Thoracic aorta (tissue), 2 donors: ENCODE data around the gene PLCB1. TPM values are rescaled to one million over a fixed set of nuclear protein-coding genes. Genes with fewer than 3 reads are reported as not detected.

Source experiments
- ATAC-seq: fragments of 150-250 bp; one replicate; pipeline ENCODE4 v1.8.0; 2017; ENCODE audit warnings: low read depth; ENCODE audit not compliant: insufficient number of reproducible peaks, low FRiP score
- DNase-seq: peaks from one replicate; pipeline ENCODE4 v3.0.0-alpha.2; 2020; ENCODE audit warnings: low spot score
- H3K27ac ChIP-seq, 2 donors: fragments of 200-600 bp; sonication (generic); 1 replicate in 1 of 2; 2 replicates in 1 of 2; pipeline ENCODE4 v1.5.1; 2016; ENCODE audit warnings: mild to moderate bottlenecking in 2 of 2, moderate library complexity in 2 of 2
- H3K27me3 ChIP-seq: fragments of 200-600 bp; sonication (generic); replicated peaks from 2 replicates; pipeline ENCODE4 v1.6.0; 2016; ENCODE audit warnings: mild to moderate bottlenecking; ENCODE audit not compliant: insufficient read depth
- H3K36me3 ChIP-seq: fragments of 200-600 bp; sonication (generic); one replicate; pipeline ENCODE4 v1.5.1; 2016
- H3K4me1 ChIP-seq, 2 donors: fragments of 200-600 bp; sonication (generic); 1 replicate in 1 of 2; 2 replicates in 1 of 2; pipeline versions ENCODE4 v1.5.1 to v1.6.0; 2016; ENCODE audit warnings: low read depth in 2 of 2, mild to moderate bottlenecking in 1 of 2; ENCODE audit not compliant: control insufficient read depth in 1 of 2
- H3K4me3 ChIP-seq: fragments of 200-600 bp; sonication (generic); 2 replicates; pipeline ENCODE4 v1.5.1; 2016; ENCODE audit warnings: mild to moderate bottlenecking
- H3K9me3 ChIP-seq: fragments of 200-600 bp; sonication (generic); 2 replicates; pipeline ENCODE4 v1.5.1; 2016
- CTCF ChIP-seq: fragments of 200-600 bp; sonication (generic); IDR thresholded peaks from one replicate; pipeline ENCODE4 v1.5.1; 2019; ENCODE audit warnings: antibody characterized with exemption
- total RNA-seq, 2 donors: library from RNA; depleted of rRNA; stranded (reverse); fragments of >200 nt; gene quantifications; one replicate each; pipeline versions ENCODE4 v1.1.0 to v1.2.3, GENCODE V29; 2016

The PLCB1 gene
- total RNA-seq, 2 donors from 2014 or later, result 10.8 to 16.3 TPM

DNA sequence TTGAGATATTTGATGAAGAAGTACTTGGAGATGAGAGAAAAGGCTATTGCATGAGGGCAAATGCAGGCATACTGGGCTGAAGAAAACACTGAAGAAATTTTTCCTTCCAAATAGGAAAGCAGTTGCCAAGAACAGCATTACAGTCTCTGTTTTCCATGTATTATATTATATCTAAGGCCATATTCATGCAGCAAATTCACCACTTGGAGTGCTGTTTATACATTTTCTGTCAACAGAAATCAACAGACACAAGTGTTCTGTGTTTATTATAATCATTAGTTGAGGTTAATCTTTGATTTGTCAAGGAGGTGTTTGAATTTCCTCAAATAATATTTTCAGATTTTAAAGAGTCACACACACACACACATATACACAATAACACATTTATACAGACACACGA lies 668.0 kb downstream of the PLCB1 start:
- no peak for TF ChIP-seq CTCF
- Histone ChIP-seq H3K27me3 (no peaks in the 10 kb centered on the region), H3K4me1 (peaks cover 5 to 9% of the 10 kb centered on the region in 2 donors), H3K9me3 (no peaks in the 10 kb centered on the region), H3K27ac (no peak overlapping the region), H3K36me3 (no peaks in the 10 kb centered on the region), H3K4me3 (no peak overlapping the region)
- ATAC-seq (no peak), DNase-seq (no peak)

DNA sequence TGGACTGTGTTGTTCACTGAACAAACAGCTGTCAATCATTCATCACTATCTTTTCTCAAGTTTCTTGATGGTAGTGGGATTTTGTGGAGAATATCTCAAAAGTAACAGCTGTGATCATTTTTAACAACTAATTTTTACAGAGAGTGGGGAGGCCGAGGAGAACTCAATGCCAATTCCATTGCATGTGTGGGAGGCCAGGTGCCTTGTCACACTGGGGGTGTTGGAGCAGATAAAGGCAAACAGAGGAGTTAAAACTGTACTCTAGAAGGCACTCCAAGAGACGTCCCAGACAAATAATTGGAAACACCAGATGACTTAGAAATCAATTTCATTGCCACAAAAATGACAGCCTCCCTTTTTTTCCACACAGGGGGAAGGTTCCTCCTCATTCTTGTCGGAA lies 669.6 kb downstream of the PLCB1 start:
- DNase-seq, result no peak

DNA sequence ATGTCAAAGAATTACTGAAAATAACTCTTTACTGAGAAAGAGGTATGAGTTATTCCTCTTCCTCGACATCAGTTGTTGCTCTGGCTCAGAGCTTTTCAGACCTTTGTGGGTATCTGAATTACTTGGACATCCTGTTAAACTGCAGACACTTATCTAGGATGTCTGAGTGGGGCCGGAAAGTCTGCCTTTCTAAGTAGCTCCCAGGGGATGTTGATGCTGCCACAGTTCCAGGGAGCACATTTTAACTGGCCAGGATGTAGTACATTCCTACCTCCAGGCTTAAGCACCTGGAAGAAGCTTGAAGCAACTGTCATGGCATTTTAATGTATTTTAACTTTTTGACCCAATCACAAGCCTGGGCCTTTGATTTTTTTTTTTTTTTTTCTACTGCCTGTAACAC lies 671.0 kb downstream of the PLCB1 start:
- no peaks in the 10 kb centered on the region for H3K4me1 ChIP-seq
- H3K4me3 ChIP-seq, result no peak overlapping the region
- H3K27ac ChIP-seq, result no peak overlapping the region
- no peaks in the 10 kb centered on the region for H3K36me3 ChIP-seq
- TF ChIP-seq CTCF, result no peak
- no peak for DNase-seq
- no peaks in the 10 kb centered on the region for H3K9me3 ChIP-seq
- ATAC-seq, result no peak
- H3K27me3 ChIP-seq, result no peaks in the 10 kb centered on the region

More for the DNA sequence above, 669.6 kb downstream of the PLCB1 start:
- Histone ChIP-seq H3K4me1 (peaks cover 0 to under 1% of the 10 kb centered on the region in 2 donors), H3K36me3 (no peaks in the 10 kb centered on the region), H3K9me3 (no peaks in the 10 kb centered on the region), H3K27me3 (no peaks in the 10 kb centered on the region), H3K4me3 (no peak overlapping the region), H3K27ac (no peak overlapping the region)
- ATAC-seq, result no peak
- TF ChIP-seq CTCF, result no peak

- Histone ChIP-seq H3K4me3 (no peak overlapping the region), H3K27ac (no peak overlapping the region), H3K36me3 (no peaks in the 10 kb centered on the region), H3K4me1 (no peaks in the 10 kb centered on the region), H3K27me3 (no peaks in the 10 kb centered on the region), H3K9me3 (no peaks in the 10 kb centered on the region)
- no peak for DNase-seq
- TF ChIP-seq CTCF, result no peak
- ATAC-seq, result no peak
Observed at GRCh38 chr20:8803941-8804340, 671.9 kb downstream of the PLCB1 start.

DNA sequence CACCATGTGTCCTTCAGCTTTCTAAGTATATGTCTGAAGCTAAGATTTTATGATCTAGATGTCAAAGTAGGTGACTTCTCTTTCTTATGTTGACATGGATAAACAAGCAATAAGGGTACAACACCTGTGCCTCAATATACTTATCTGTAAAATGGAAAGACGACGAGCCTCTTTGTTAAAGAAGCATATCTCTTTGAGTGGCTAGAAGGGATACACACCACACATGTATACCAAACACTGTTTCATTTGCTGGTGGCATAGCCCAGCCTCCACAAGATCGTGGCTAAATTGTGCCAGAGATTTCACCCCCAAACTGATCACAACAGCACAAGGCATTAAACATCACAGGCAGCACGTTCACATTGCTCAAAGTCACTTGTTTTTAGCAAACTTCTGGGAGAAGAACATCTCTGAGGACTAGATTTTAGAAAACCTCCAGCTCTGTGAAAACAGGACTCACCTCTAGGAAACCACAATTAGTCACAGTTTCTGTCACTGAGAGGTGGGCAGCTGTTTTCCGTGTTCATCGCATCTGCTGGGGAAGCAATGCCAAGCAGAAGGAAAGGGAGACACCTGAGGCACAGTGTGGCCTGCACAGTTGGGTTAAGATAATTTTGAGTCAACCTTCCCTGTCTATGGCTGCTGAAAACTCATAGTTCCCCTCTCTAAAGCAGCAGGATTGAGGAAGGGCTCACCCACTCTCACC lies 673.8 kb downstream of the PLCB1 start:
- Histone ChIP-seq H3K36me3 (no peaks in the 10 kb centered on the region), H3K4me1 (no peaks in the 10 kb centered on the region), H3K27ac (no peak overlapping the region), H3K27me3 (no peaks in the 10 kb centered on the region), H3K9me3 (no peaks in the 10 kb centered on the region), H3K4me3 (no peak overlapping the region)
- no peak for ATAC-seq
- no peak for TF ChIP-seq CTCF
- no peak for DNase-seq
